Testis (tissue), 2 donors: ENCODE data around the gene TCERG1L.

ENCODE experiments used
- CTCF ChIP-seq, 3 experiments: fragments of 450-650 bp in 2 of 3; fragments of 200-600 bp in 1 of 3; sonication (generic) in 1 of 3; IDR thresholded peaks; one replicate each; pipeline ENCODE4 v1.5.1; 2016 to 2019; ENCODE audit warnings: antibody characterized with exemption in 3 of 3, mild to moderate bottlenecking in 2 of 3, moderate library complexity in 1 of 3
- POLR2A ChIP-seq: fragments of 450-650 bp; IDR thresholded peaks from one replicate; pipeline ENCODE4 v1.6.1; 2017; ENCODE audit warnings: antibody characterized with exemption, mild to moderate bottlenecking, moderate library complexity

- TF ChIP-seq CTCF (IDR thresholded peaks at IDR 0.05) (no peak), POLR2A (no peak)
Observed at GRCh38 chr10:131047501-131047900, 264.0 kb downstream of the TCERG1L start.
